HG03571 (cell line): ENCODE results near the gene RPL36.

Source experiments
- ATAC-seq: cut with Tn5 transposase; IDR thresholded peaks from one replicate; pipeline ENCODE4 v1.9.1; 2021; ENCODE audit not compliant: unreplicated experiment

RPL36 gene

DNA sequence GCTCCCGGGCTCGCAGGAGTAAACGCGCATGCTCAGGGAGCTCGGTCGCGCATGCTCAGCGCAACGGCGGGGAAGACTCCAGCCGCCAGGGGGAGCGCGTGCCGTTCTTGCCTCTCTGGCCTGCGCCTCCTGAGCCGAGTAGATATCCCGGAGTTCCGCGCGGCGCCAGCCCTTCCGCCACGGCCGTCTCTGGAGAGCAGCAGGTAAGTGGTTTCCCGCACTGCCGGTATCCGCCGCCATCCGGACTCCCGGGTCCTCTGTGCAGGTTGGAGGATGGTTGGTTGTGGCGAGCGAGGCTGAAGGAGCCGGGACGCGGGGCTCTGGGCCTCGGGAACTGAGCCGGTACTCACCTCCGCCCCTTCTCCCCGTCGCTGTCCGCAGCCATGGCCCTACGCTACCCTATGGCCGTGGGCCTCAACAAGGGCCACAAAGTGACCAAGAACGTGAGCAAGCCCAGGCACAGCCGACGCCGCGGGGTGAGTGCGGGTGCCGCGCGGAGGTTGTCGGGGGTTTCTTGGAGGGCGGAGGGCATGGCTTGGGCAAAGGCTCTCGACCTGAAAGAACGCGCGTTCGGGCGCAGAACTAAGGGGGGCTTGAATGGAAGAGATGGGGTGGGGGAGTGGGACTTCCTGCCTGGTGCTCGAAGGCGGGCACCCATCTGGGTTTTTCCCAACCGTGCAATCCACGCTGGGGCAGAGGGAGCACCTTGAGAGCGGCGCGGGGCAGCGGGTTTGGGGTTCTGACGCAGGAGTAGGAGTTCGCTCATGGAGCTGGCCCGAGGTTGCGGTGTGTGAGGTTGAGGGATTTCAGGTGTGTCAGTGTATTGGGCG lies at the start of gene RPL36:
TSS of gene RPL36 (plus strand) at position 171 of the 830 bp plus-strand sequence. CDS start at position 384, 213 bp downstream.
- ATAC-seq, result no peak

DNA sequence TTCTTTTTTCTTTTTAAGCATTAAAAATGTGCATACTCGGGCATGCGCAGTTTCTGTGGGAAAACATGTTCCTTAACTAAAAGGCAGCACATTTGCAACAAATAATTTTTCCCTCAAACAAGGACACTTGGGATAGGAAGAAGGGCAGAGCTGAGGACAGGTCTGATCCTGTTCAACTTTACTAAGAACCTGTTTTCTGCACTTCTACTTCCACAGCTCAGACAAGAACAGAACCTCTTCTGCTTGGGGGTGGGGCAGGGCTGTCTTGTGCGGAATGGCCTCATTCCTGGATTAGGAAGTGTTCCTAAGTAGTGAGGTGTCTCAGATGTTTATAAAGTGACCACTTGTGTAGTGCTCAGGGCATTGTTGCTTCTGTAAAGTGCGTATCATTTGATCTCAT lies 48.9 kb upstream of the RPL36 start:
- ATAC-seq, result no peak

DNA sequence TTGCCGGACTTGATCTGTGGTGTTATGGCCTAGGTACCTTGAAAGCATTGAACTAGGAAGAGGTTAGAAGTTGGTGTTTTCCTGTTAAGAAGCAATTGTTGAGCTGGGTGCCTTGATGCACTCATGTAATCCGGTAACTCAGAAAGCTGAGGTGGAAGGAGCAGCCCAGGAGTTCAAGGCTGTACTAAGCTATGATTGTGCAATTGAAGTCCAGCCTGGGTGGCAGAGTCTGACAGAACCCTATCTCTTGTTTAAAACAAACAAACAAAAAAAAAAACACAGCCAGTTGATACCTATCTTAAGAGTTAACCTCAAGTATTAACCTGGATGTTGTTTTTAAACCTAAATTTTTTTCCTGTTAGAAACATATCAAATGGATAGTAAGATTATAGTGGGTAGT lies 47.9 kb upstream of the RPL36 start:
- ATAC-seq, result no peak

DNA sequence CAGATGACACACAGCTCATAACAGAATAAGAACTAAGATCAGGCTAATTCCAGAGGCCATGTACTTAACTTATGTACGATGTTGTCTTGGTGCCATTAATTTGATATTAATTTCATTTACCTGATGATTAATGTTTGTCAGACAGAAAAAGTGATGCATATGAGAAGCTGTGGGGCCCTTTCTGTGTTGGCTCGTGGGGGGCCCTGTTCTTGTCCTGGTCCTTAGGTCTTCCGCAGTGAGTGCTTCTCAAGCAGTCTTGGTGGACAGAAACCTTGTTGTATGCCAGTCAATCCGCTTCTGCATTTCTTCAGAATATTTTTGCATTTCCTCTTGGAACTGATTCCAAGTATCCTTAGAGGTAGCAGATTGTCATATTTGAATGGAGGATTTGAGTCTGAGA lies 47.0 kb upstream of the RPL36 start:
- no peak for ATAC-seq

DNA sequence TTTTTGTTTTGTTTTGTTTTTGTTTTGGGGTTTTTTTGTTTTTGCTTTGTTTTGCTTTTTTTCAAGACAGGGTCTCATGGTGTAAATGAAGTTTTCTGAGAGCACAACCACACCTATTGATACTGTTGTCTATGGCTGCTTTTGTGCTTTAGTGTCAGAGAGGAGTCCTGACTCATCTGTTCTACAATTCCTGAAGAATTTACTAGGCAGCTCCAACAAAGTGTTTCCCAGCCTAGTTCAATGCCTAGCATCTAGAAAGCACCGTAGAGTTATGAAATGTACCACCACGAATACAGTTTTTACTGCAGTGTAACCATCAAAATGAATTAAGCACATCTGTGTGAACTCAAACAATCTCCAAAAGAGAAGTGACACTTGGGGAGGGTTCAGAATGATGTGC lies 46.1 kb upstream of the RPL36 start:
- ATAC-seq, result no peak

DNA sequence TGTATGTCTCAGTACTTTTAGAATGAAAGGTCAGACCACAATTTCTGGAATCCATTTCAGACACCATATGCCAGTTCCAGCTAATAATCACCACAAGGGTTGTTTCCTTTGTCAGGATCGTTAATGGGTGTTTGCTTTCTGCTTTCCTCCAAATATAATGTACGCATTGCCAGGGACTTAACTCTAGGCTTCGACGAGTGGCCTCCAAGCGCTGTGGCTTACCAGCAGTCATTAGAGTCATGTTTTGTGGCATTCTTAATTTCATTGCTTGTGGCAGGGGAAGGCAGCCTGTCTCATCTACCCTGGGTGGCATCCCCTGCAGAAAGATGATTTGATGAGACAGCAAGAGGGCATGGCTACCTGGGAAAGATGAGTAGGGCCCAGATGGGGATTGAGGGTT lies 44.7 kb upstream of the RPL36 start:
- no peak for ATAC-seq

DNA sequence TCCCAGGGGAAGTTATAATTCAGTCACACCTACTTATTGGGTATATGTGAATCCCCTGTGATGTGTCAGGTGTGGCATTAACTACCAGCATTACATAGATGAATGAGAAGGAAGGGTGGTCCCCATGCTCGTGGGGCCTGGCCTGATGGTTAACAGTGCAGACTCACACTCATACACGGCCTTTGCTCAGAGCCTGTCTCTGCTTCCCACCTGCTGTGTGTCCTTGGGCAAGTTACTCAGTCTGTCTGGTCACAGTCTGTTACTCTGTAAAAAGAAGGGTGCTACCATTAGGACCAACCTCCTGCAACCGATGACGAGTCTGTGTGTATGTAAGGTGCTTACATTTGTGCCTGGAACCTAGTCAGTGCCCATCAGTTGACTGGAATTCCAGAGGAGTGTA lies 43.4 kb upstream of the RPL36 start:
- ATAC-seq, result no peak

DNA sequence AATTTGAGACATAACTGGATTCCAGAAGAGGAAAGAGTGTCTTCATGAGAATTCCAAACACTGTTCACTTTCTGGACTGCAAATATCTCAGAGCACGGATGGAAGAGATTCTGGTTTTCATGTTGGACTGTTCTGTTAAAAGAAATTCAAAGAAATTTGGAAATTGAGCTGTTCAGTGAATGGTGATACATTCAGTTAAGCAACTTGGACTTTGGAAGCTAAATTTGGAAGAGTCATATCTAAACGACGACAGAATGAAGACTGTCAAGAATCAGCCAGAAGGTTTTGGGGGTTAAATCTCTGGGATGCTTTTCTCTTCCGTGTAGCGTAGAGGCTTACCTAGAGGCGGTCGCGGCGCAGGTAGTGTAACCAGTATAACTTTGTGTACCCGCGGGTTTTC lies 41.6 kb upstream of the RPL36 start:
- no peak for ATAC-seq

DNA sequence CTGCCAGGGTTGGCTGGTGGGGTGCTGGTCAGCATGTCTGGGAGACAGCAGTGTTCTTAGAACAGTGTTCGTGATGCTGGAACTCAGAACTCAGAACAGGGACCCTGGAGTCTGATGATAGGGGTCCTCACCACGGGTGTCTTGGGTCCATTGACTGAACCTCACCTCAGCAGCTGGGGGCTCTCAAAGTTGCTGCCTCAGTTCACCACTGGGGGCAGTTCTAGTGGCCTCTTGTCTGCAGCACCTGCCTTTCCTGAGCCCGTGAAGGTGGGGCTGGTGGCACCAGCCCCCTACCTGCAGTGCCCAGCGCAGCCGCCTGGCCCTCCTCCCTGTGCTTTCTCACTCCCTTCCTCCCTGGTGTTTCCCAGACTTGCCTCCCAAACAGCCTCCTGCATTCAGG lies 38.7 kb upstream of the RPL36 start:
- no peak for ATAC-seq

DNA sequence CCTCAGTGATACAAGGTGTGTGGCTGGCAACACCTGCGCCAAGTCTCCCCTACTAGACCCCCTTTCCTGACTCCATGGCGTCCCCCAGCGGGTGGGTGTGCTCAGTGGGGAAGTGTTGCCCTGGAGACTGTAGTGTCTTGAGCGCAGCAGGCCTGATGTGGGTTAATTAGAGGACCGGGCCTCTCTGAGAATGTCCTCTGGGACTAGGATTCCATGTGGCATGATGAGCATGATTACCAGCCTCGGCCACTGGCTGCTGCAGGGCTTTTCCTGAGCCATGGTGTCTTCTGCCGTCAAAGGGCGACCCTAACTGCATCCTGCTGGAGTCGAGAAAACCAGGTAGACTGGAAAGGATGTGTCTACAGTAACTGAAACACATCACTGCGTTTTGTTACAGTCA lies 37.8 kb upstream of the RPL36 start:
- ATAC-seq, result no peak

DNA sequence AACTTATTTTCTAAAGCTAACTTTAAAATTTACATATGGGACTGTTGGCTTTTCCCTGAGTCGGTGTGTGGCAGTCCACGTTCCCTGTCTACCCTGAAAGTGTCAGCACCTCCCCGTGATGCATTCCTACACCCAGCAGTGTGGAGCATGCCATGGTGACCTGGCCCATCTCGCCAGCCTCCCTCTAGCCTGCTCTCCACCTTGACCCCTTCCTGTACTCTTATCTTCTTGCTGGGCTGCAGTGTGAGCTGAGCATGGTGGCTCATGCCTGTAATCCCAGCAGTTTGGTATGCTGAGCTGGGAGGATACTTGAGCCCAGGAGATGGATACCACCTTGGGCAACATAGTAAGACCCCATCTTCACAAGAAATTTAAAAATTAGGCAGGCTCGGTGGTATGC lies 35.2 kb upstream of the RPL36 start:
- ATAC-seq, result no peak

DNA sequence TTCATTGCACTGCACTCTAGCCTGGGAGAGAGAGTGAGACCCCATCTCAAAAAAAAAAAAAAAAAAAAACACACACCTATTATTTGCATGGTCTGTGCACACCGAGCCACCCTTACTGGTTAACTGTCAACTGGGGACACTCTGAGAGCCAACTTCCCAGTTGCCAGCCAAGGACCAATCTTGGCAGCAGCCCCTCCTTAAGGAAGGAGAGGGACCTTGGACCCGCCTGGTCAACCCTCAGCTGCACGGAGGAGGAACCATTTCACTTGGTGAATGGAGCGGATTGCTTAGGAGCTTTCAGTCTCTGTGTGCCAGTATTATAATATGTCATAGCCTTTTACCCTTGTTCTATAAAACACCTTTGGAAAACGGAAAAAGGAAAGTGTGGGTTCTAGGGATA lies 34.7 kb upstream of the RPL36 start:
- no peak for ATAC-seq

DNA sequence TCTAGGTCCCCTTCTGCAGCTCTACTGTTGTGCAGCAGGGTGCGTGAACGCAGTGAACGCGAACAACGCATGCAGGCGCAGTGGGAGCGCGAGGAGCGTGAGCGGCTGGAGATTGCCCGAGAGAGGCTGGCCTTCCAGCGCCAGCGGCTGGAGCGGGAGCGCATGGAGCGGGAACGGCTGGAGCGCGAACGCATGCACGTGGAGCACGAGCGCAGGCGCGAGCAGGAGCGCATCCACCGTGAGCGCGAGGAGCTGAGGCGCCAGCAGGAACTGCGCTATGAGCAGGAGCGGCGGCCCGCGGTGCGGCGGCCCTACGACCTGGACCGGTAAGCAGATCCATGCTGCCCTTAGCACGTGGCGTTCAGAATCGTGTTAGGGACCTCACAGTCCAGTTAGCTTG lies 28.6 kb upstream of the RPL36 start:
- no peak for ATAC-seq

DNA sequence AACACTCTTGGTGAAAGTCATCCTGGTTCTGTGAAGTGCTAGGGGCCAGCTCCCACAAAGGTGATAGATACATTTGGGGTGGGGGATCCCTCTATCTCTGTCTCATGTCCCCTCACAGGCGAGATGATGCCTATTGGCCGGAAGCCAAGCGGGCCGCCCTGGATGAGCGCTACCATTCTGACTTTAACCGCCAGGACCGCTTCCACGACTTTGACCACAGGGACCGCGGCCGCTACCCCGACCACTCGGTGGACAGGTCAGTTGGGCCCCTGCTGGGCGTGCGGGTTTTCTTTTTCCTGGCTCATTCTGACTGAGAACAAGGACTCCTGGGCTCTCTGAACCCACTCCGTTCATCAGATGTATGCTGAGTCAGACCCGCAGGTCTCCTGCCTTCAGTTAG lies 26.2 kb upstream of the RPL36 start:
- no peak for ATAC-seq

DNA sequence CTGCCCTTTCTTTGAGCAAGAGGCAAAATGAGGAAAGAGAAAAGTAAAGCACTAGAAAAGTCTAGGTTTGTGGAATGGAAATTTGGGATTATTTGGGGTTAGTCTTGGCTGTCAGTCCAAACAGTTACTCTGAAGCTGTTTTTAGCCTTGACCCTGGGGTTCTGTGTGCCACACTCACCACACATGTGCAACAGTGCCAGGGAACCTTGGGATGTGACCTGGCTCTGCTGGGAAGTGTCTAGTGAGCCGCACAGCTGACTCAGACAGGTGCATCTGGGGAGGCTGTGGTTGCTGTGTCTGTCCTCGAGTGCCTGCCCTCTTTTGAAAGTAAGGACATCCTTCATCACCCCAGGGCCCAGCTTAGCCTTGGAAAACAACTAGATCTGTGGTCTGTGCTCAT lies 25.6 kb upstream of the RPL36 start:
- no peak for ATAC-seq

DNA sequence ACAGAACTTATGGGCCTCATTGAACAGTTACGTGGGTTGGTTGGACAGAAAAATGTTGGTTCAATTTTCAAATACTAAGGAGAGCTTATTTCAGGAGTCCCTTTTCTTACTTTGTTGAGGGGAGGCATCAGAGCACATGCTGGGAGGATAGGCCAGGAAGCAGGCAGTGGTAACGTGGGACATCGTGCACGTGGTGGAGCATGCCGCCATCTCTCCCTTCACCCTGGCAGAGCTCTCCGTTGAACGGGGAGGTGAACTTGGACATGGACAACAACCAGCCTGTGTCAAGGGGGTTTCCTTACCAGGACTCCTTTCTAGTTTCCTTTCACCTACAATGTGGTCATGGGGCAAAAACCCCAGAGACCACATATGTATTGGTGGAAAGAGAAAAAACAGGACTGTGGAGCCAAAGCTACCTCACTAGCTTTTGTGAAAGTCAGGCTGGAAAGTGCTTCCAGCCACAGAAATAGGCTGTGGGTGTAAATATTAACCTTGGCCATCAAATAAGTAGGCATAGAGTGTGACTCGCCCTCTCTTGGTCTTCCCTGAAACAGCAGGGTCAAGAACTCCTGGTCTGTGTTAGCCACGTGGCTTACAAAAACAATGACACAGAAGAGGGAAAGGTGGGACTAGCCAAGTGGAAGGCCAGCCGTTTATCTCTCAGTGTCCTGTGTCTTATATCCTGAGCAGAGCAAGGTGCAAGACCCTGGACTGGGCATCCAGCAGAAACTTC lies 24.1 kb upstream of the RPL36 start:
- no peak for ATAC-seq

DNA sequence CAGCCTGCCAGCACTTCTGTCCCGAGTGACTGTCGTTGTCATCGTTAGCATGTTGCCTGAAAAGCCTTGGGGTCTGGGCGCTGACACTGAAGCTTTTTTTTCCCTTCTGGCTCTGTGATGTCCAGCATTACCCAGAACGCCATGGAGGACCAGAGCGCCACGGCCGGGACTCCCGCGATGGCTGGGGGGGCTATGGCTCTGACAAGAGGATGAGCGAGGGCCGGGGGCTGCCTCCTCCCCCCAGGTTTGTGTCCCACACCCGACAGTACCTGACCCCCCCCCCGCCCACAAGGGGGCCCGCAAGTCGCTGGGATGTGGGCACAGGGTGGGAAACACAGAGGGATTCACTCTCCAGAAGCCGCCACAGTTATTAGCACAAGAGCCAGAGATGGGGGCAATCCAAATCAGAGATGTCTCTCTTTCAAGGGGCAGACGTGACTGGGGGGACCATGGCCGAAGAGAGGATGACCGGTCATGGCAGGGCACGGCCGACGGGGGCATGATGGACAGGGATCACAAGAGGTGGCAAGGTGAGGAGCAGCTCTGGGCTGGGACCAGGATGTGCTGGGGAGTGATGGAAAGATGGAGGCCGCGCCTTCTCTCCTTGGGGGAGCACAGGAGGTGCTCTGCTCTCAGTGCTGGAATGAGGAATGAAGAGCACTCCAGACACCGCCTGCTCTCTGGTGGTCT lies 23.0 kb upstream of the RPL36 start:
- ATAC-seq, result no peak

DNA sequence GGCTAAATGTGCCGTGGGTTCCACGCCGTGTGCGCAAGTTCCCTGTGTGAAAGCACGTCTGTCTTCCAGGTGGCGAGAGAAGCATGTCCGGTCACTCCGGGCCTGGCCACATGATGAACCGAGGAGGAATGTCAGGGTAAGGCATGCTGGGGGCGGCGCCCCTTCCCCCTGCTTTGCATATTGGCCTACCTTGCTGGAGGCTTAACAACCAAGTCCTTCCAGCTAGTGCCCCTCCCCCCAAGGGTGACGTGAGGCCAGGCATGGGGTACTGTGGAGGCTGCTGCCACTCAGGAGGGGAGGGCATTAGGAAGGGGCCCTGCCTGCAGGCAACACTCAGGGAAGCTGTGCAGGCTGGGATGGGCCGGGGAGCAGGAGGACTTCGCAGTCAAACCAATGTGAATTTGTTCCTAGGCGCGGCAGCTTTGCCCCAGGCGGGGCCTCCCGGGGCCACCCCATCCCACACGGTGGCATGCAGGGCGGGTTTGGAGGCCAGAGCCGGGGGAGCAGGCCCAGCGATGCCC lies 22.3 kb upstream of the RPL36 start:
- ATAC-seq, result no peak

DNA sequence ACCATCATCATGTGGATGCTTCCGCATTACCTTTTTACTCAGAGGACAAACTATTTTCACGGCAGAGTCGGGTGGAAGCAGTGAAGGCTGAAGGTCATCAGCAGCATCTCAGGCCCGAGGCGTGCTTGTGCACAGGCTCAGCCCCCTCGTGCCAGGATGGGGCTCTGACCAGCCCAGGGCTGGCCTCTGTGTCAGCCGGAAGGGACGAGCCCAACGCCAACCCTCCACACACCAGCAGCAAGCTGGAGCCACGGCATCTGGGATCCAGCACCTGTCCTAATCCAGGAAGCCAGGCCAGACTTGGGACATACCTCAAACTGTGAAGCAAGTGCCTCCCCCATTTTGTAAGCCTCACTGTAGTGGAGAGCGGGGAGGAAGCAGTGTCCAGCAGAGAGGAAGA lies 20.9 kb upstream of the RPL36 start:
- no peak for ATAC-seq

DNA sequence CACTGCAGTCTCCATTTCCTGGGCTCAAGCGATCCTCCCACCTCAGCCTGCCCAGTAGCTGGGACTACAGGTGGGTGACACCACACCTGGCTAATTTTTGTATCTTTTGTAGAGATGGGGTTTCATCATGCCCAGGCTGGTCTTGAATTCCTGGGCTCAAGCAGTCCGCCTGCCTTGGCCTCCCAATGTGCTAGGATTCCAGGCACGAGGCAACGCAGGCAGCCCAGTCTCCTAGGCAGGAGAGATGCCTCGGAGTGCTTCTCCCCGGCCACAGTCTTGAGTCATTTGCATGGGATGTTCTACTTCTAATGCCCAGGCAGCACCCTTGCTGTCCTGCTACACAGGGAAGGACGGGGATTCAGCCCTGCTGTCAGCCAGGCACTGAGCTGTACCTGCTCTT lies 18.5 kb upstream of the RPL36 start:
- no peak for ATAC-seq

DNA sequence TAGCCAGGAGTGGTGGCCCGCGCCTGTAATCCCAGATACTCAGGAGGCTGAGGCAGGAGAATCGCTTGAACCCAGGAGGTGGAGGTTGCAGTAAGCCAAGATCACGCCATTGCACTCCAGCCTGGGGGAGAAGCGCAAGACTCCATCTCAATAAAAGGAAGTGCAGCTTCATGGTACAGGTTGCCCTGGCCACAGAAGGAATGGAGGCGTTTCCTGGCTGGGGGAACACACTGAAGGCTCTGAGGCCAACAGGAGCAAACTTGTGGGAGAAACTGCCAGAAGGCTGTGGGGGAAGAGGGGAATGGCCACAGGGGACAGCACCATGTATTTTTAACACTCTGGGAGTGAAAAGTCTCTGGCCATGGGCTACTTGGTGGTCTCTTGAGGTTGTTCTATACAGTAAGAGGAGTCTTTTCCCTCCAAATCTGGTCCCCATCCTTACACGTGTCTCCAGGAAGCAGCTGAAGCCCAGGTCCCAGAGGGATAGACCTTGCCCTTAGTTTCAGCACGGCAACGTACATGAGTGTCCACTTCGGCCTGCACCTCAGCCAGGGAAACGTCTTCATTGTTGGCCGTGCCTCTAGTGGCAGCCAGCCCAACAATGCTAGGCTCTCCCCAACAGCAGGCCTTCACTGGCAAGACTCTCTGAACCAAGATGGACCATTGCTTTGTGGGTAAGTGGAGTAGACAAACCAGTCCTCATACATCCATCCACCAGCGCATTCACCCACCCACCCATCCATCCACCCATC lies 17.2 kb upstream of the RPL36 start:
- no peak for ATAC-seq
